ENCODE results near the gene REEP6. TPM values are rescaled to one million over a fixed set of nuclear protein-coding genes. Genes with fewer than 3 reads are reported as not detected.

The REEP6 gene
- total and polyA plus RNA-seq, 2 of the 8 experiments (the other 6 are each of a cell fraction or from before 2014, with no cell fraction given): 12.6 to 20.7 TPM

GRCh38 chr19:1457892-1458291 lies 33.1 kb upstream of the REEP6 start (continued):
- no peak for TF ChIP-seq KDM4A (IDR thresholded peaks at IDR 0.05; ENCODE audit: low read depth, low read length, severe bottlenecking)
- TF ChIP-seq BACH1 (IDR thresholded peaks at IDR 0.05; ENCODE audit: low read length): no peak
- no peak for TF ChIP-seq CHD1 (IDR thresholded peaks at IDR 0.05; ENCODE audit: low read depth, low read length)

All from H1 (cell line).